Measurements from ENCODE around the gene RIPK3. TPM values are rescaled to one million over a fixed set of nuclear protein-coding genes. Genes with fewer than 3 reads are reported as not detected.

Gene RIPK3
- polyA plus RNA-seq, 1 of the 3 experiments (the other 2 are of a cell fraction): not detected

DNA sequence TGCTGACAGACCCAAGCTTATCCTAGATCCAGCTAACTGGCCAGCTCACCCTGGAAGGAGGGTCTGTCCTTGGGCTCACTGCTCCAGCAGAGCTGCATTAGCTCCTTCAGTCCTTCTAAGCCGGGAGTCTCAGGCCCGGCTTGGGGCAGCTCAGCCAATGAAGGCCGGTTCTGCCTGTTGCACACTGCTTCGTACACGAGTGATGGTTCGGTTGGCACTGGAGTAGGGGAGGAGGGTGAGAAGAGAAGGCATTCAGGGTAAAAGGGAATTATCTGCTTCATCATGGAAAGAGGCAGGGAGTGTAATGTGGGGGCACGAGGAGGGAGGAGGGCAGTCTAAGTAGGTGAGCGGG, 2.0 kb downstream of the RIPK3 start:
- DNase-seq: no peak
- Histone ChIP-seq H3K4me3 (ENCODE audit: low read depth in 2 of 2, low read length in 1 of 2) (no peak overlapping the region), H3K9me2 (no peaks in the 10 kb centered on the region), H3K27ac (ENCODE audit: low read depth in 2 of 2, low read length in 1 of 2) (no peak overlapping the region), H3K9me3 (no peaks in the 10 kb centered on the region), H3F3A (replicated peaks; ENCODE audit: insufficient read depth) (no peaks in the 10 kb centered on the region), H4K20me1 (ENCODE audit: insufficient read depth) (no peaks in the 10 kb centered on the region), H3K36me3 (replicated peaks in 1 of 2; ENCODE audit: control insufficient read depth in 1 of 2, insufficient read depth in 2 of 2, low read length in 1 of 2) (no peaks in the 10 kb centered on the region), H2AFZ (ENCODE audit: low read depth) (no peak overlapping the region), H3K4me2 (no peak overlapping the region), H3K27me3 (ENCODE audit: insufficient read depth) (peaks cover 65% of the 10 kb centered on the region), H3K9ac (no peak overlapping the region), H3K79me2 (ENCODE audit: insufficient read depth) (no peaks in the 10 kb centered on the region), H3K4me1 (ENCODE audit: control insufficient read depth in 1 of 2, insufficient read depth in 2 of 2, low read depth in 1 of 2, low read length in 1 of 2) (peaks cover 0 to 9% of the 10 kb centered on the region in 2 experiments; a peak in 1 of 4 replicates)
- TF ChIP-seq SMC3 (IDR thresholded peaks at IDR 0.05; ENCODE audit: low read depth, low read length) (no peak), JUND (IDR thresholded peaks at IDR 0.05) (no peak), RAD21 (IDR thresholded peaks at IDR 0.05; ENCODE audit: low read length) (no peak), FOXJ3 (CRISPR knock-in tag; IDR thresholded peaks at IDR 0.05) (no peak), MEF2A (IDR thresholded peaks at IDR 0.05; ENCODE audit: borderline replicate concordance, low read depth) (no peak), EP300 (IDR thresholded peaks at IDR 0.05; ENCODE audit: borderline replicate concordance in 1 of 2, low read depth in 1 of 2, low read length in 1 of 2) (no peak), GATA2 (CRISPR knock-in tag; IDR thresholded peaks at IDR 0.05) (no peak), GABPA (IDR thresholded peaks at IDR 0.05; ENCODE audit: low read depth) (no peak)
- TF ChIP-seq, protein P1, sequence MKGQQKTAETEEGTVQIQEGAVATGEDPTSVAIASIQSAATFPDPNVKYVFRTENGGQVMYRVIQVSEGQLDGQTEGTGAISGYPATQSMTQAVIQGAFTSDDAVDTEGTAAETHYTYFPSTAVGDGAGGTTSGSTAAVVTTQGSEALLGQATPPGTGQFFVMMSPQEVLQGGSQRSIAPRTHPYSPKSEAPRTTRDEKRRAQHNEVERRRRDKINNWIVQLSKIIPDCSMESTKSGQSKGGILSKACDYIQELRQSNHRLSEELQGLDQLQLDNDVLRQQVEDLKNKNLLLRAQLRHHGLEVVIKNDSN (IDR thresholded peaks at IDR 0.05; ENCODE audit: borderline replicate concordance, low read depth): no peak
- TF ChIP-seq, protein P2, sequence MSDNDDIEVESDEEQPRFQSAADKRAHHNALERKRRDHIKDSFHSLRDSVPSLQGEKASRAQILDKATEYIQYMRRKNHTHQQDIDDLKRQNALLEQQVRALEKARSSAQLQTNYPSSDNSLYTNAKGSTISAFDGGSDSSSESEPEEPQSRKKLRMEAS (IDR thresholded peaks at IDR 0.05; ENCODE audit: low read depth): no peak
- ChIA-PET CTCF (interaction anchor here (0.6 to 12.7 kb wide), 8 partner anchors 8 to 385 kb away, joined by 3 to 445 read pairs (median 4); partner anchors contain the start of genes CBLN3, CIDEB, KHNYN and SDR39U1), POLR2A (no interaction called here)
- WGBS (ENCODE audit: low lambda C conversion rate): 60% methylated on average over 8 of the region's 8 CpGs

DNA sequence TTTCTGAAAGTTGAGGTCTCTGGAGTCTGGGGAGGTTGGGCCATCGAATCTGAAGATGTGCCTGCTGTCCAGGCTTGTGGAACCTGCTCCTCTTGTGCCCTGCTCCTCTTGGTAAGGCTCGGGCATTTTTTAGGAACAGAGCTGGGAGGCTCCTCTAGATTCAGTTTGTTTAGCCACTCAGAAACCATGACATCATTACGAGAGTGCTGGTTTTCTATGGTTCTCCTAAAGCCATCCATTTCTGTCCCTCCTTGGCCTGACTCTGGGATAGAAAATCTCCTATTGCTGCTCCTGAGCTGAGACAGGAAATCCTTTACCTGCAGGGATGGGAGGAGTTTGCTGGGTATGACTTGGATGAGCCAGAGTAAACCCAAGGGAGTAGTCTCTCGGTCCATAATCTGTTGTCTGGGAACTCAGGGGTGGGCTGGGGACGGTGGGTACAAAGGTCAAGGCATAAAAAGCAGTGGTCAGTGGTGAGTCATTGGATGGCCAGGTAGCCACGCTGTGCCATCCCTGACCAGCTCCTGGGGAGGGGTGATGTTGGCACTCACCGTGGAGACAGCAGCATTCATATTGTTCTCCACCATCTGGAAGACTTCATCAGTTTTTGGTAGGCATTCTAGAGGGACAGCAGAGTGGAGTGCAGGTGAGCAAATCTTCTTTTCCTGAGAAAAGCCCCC, 2.5 kb downstream of the RIPK3 start:
- Histone ChIP-seq H3K4me1 (ENCODE audit: control insufficient read depth in 1 of 2, insufficient read depth in 2 of 2, low read depth in 1 of 2, low read length in 1 of 2) (peaks cover 0 to 14% of the 10 kb centered on the region in 2 experiments; a peak in 1 of 4 replicates), H3K36me3 (replicated peaks in 1 of 2; ENCODE audit: control insufficient read depth in 1 of 2, insufficient read depth in 2 of 2, low read length in 1 of 2) (no peaks in the 10 kb centered on the region), H4K20me1 (ENCODE audit: insufficient read depth) (no peaks in the 10 kb centered on the region), H3K27me3 (ENCODE audit: insufficient read depth) (peaks cover 60% of the 10 kb centered on the region), H3K27ac (ENCODE audit: low read depth in 2 of 2, low read length in 1 of 2) (no peak overlapping the region), H3K9me2 (no peaks in the 10 kb centered on the region), H2AFZ (ENCODE audit: low read depth) (no peak overlapping the region), H3K9me3 (no peaks in the 10 kb centered on the region), H3K79me2 (ENCODE audit: insufficient read depth) (no peaks in the 10 kb centered on the region), H3F3A (replicated peaks; ENCODE audit: insufficient read depth) (no peaks in the 10 kb centered on the region), H3K9ac (no peak overlapping the region), H3K4me3 (ENCODE audit: low read depth in 2 of 2, low read length in 1 of 2) (no peak overlapping the region), H3K4me2 (no peak overlapping the region)
- DNase-seq: no peak
- CTCF ChIA-PET: interaction anchor here (0.6 to 12.7 kb wide), 10 partner anchors 8 to 384 kb away, joined by 3 to 445 read pairs (median 4); partner anchors contain the start of genes CBLN3, CIDEB, KHNYN and SDR39U1
- TF ChIP-seq, protein P3, sequence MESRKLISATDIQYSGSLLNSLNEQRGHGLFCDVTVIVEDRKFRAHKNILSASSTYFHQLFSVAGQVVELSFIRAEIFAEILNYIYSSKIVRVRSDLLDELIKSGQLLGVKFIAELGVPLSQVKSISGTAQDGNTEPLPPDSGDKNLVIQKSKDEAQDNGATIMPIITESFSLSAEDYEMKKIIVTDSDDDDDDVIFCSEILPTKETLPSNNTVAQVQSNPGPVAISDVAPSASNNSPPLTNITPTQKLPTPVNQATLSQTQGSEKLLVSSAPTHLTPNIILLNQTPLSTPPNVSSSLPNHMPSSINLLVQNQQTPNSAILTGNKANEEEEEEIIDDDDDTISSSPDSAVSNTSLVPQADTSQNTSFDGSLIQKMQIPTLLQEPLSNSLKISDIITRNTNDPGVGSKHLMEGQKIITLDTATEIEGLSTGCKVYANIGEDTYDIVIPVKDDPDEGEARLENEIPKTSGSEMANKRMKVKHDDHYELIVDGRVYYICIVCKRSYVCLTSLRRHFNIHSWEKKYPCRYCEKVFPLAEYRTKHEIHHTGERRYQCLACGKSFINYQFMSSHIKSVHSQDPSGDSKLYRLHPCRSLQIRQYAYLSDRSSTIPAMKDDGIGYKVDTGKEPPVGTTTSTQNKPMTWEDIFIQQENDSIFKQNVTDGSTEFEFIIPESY (IDR thresholded peaks at IDR 0.05; ENCODE audit: borderline replicate concordance, low read depth): no peak
- TF ChIP-seq RAD21 (IDR thresholded peaks at IDR 0.05; ENCODE audit: low read length): no peak
- TF ChIP-seq, protein P2 (IDR thresholded peaks at IDR 0.05; ENCODE audit: low read depth): no peak
- TF ChIP-seq, protein P4, sequence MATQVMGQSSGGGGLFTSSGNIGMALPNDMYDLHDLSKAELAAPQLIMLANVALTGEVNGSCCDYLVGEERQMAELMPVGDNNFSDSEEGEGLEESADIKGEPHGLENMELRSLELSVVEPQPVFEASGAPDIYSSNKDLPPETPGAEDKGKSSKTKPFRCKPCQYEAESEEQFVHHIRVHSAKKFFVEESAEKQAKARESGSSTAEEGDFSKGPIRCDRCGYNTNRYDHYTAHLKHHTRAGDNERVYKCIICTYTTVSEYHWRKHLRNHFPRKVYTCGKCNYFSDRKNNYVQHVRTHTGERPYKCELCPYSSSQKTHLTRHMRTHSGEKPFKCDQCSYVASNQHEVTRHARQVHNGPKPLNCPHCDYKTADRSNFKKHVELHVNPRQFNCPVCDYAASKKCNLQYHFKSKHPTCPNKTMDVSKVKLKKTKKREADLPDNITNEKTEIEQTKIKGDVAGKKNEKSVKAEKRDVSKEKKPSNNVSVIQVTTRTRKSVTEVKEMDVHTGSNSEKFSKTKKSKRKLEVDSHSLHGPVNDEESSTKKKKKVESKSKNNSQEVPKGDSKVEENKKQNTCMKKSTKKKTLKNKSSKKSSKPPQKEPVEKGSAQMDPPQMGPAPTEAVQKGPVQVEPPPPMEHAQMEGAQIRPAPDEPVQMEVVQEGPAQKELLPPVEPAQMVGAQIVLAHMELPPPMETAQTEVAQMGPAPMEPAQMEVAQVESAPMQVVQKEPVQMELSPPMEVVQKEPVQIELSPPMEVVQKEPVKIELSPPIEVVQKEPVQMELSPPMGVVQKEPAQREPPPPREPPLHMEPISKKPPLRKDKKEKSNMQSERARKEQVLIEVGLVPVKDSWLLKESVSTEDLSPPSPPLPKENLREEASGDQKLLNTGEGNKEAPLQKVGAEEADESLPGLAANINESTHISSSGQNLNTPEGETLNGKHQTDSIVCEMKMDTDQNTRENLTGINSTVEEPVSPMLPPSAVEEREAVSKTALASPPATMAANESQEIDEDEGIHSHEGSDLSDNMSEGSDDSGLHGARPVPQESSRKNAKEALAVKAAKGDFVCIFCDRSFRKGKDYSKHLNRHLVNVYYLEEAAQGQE (IDR thresholded peaks at IDR 0.05; ENCODE audit: low read depth, low read length): no peak
- TF ChIP-seq MEF2A (IDR thresholded peaks at IDR 0.05; ENCODE audit: borderline replicate concordance, low read depth): no peak
- no peak for TF ChIP-seq ELF1 (IDR thresholded peaks at IDR 0.05)
- TF ChIP-seq JUND (IDR thresholded peaks at IDR 0.05): no peak
- 38% methylated on average over 7 of the region's 7 CpGs for WGBS (ENCODE audit: low lambda C conversion rate)
- POLR2A ChIA-PET: no interaction called here

All from SK-N-SH (cell line).